Breast epithelium (tissue), 3 donors: ENCODE data around the gene ZHX3.

Source experiments
- CTCF ChIP-seq, 3 donors: fragments of 450-650 bp; IDR thresholded peaks; one replicate each; pipeline ENCODE4 v1.5.1; 2016 to 2017; ENCODE audit warnings: antibody characterized with exemption in 3 of 3, mild to moderate bottlenecking in 3 of 3, moderate library complexity in 3 of 3
- POLR2A ChIP-seq: fragments of 450-650 bp; IDR thresholded peaks from one replicate; pipeline ENCODE4 v1.6.1; 2016; ENCODE audit warnings: antibody characterized with exemption, mild to moderate bottlenecking, moderate library complexity

GRCh38 chr20:41275301-41275731, 42.2 kb downstream of the ZHX3 start:
- TF ChIP-seq CTCF (IDR thresholded peaks at IDR 0.05) (no peak), POLR2A (no peak)
